Chondrocyte (in vitro differentiated cells): ENCODE measurements around the gene THAP5. TPM values are rescaled to one million over a fixed set of nuclear protein-coding genes. Genes with fewer than 3 reads are reported as not detected.

Source experiments
- DNase-seq: peaks from one replicate; pipeline ENCODE4 v3.0.0; 2021; ENCODE audit warnings: mixed read lengths, low spot score
- H3K27ac Mint-ChIP-seq: one replicate; pipeline ENCODE4 v1.8.0; 2021; ENCODE audit warnings: mild to moderate bottlenecking, moderate library complexity, mixed read lengths; ENCODE audit not compliant: unreplicated experiment
- H3K27me3 Mint-ChIP-seq: 2 replicates; pipeline ENCODE4 v1.8.0; 2021; ENCODE audit warnings: low read depth, mixed read lengths
- H3K36me3 Mint-ChIP-seq: 2 replicates; pipeline ENCODE4 v1.8.0; 2021; ENCODE audit warnings: low read depth, mixed read lengths
- H3K4me1 Mint-ChIP-seq: 2 replicates; pipeline ENCODE4 v1.8.0; 2021; ENCODE audit warnings: low read depth, mild to moderate bottlenecking, mixed read lengths
- H3K4me3 Mint-ChIP-seq: one replicate; pipeline ENCODE4 v1.8.0; 2021; ENCODE audit warnings: mild to moderate bottlenecking, moderate library complexity, mixed read lengths; ENCODE audit not compliant: unreplicated experiment
- H3K9me3 Mint-ChIP-seq: 2 replicates; pipeline ENCODE4 v1.8.0; 2021; ENCODE audit warnings: low read depth, mixed read lengths
- long read RNA-seq: library from polyadenylated mRNA; stranded (forward); transcript quantifications from one replicate; pipeline ENCODE4 v2.0.0, GENCODE V29; 2021
- total RNA-seq: library from RNA; stranded (reverse); gene quantifications from 3 replicates; pipeline ENCODE4 v1.2.1, GENCODE V29; 2021
- TF ChIP-seq, protein P1 (sequence below): fragments of 200-600 bp; sonication (generic); IDR thresholded peaks from 2 replicates; pipeline ENCODE4 v1.5.0; 2021; ENCODE audit warnings: antibody characterized with exemption, mild to moderate bottlenecking, moderate library complexity

THAP5 gene, protein sequence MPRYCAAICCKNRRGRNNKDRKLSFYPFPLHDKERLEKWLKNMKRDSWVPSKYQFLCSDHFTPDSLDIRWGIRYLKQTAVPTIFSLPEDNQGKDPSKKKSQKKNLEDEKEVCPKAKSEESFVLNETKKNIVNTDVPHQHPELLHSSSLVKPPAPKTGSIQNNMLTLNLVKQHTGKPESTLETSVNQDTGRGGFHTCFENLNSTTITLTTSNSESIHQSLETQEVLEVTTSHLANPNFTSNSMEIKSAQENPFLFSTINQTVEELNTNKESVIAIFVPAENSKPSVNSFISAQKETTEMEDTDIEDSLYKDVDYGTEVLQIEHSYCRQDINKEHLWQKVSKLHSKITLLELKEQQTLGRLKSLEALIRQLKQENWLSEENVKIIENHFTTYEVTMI
- total RNA-seq, result 22.4 to 31.4 TPM (median 25.9 TPM) in 3 replicates
- long read RNA-seq, transcript THAP5-203 (3 exons, 3,306 nt), result major isoform, 12 of 22 reads
- long read RNA-seq, partial matches to known transcripts, result 0 of 22 reads
- long read RNA-seq, other reads (novel, unspliced or antisense), result 2 of 22 reads

DNA sequence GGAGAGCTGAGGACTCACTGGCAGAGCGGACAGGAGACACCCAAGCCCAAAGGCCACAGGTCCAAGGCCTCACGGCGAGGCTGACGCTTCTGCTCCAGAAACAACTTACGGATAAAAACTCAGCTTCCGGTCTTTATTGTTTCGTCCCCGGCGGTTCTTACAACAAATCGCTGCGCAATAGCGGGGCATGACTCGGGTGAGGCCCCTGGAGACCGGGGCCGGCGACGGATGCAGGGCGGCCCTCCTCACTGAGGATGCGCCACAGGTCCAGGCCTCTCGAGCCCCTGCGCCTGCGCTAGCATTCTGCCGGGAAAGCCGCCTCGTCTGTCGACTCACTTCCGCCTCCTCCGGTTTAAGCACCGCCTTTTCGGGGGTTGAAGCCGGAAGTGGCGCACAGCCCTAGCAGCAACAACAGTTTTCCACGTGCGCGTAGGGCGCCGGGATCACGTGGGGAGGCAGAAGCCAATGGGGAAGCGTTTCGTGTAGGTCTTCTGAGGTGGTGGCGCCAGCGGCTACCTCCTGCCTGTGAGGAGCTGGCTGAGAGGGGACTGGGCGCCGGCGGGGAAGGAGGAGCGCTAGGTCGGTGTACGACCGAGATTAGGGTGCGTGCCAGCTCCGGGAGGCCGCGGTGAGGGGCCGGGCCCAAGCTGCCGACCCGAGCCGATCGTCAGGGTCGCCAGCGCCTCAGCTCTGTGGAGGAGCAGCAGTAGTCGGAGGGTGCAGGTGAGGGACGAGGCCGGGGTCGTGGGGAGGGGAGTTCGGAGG lies at the start of gene THAP5, which contains the start of gene DNAJB9:
Gene THAP5, minus strand, starts transcription at position 326 of the 765 bp plus-strand sequence. Its CDS starts 137 bp downstream, at position 189.
Gene DNAJB9, plus strand, starts transcription at position 494 of the 765 bp plus-strand sequence. CDS start 1,853 bp downstream, outside the sequence.
- H3K4me3 Mint-ChIP-seq, result peak within 1 kb of the TSS; percentile 98
- peaks cover 49% of the 10 kb centered on the region for H3K4me1 Mint-ChIP-seq
- TF ChIP-seq, protein P1, sequence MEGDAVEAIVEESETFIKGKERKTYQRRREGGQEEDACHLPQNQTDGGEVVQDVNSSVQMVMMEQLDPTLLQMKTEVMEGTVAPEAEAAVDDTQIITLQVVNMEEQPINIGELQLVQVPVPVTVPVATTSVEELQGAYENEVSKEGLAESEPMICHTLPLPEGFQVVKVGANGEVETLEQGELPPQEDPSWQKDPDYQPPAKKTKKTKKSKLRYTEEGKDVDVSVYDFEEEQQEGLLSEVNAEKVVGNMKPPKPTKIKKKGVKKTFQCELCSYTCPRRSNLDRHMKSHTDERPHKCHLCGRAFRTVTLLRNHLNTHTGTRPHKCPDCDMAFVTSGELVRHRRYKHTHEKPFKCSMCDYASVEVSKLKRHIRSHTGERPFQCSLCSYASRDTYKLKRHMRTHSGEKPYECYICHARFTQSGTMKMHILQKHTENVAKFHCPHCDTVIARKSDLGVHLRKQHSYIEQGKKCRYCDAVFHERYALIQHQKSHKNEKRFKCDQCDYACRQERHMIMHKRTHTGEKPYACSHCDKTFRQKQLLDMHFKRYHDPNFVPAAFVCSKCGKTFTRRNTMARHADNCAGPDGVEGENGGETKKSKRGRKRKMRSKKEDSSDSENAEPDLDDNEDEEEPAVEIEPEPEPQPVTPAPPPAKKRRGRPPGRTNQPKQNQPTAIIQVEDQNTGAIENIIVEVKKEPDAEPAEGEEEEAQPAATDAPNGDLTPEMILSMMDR, result no peak
- H3K9me3 Mint-ChIP-seq, result no peaks in the 10 kb centered on the region
- no peaks in the 10 kb centered on the region for H3K27me3 Mint-ChIP-seq
- DNase-seq, result peak; percentile 99
- H3K27ac Mint-ChIP-seq, result peak within 1 kb of the TSS; percentile 100
- peaks cover 10% of the 10 kb centered on the region for H3K36me3 Mint-ChIP-seq

DNA sequence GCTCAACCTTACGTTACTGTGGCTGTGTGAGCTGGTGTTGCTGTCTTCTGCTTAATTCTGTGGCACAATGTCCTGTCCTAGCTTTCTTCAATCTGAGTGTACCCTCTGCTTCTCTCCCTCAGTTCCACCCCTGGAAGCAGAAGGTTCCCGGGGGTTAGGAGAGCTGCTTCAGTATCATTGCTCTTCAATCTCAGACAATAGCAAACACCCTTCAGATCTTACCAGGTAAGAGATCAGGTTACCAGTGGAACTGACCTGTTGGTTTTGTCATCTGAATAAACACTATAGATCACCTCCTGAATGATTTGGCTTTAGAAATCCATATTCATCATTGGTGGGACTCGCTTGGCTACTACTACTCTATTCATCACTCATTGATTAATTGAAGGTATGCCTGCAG lies 48.5 kb upstream of the THAP5 start:
- TF ChIP-seq, protein P1, result no peak
- Mint-ChIP-seq H3K4me3 (no peak overlapping the region), H3K36me3 (no peaks in the 10 kb centered on the region), H3K27me3 (peaks cover 12% of the 10 kb centered on the region), H3K9me3 (no peaks in the 10 kb centered on the region), H3K27ac (no peak overlapping the region), H3K4me1 (no peaks in the 10 kb centered on the region)
- DNase-seq, result no peak

DNA sequence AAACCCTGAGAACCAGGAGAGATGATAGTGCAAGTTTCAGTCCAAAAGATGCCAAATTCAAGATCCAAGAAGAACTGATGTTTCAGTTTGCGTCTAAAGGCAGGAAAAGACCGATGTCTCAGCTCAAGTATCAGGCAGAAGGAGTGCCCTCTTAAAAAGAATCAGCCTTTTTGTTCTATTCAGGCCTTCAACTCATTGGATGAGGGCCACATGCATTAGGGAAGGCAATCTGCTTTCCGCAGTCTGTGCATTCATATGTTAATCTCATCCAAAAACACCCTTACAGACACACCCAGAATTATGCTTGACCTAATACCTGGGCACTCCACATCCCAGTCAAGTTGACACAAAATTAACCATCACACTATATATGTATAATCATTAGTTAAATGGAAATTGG lies 45.4 kb upstream of the THAP5 start:
- Mint-ChIP-seq H3K4me1 (no peaks in the 10 kb centered on the region), H3K27ac (no peak overlapping the region), H3K27me3 (peaks cover 16% of the 10 kb centered on the region), H3K36me3 (no peaks in the 10 kb centered on the region), H3K4me3 (no peak overlapping the region), H3K9me3 (no peaks in the 10 kb centered on the region)
- TF ChIP-seq, protein P1, result no peak
- DNase-seq, result no peak

DNA sequence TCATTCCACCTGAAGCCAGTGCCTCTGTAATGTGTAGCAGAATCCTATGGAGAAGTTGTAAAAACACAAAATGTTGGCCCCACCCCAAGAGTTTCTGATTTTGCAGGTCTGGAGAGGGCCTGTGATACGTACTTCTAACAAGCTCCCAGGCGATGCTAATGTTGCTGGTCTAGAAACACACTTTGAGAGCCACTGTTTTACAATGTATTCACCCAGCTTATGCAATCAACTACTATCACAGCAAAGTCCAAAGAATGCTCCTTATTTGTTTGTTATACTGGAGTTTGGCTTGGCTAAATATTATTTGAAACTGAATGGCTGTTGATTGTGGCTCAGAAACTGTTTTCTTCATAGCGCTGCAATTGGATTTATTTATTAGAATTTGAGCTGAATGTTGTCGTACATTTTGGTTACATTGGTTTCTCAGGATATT lies 44.5 kb upstream of the THAP5 start:
- peaks cover 16% of the 10 kb centered on the region for H3K27me3 Mint-ChIP-seq
- H3K4me3 Mint-ChIP-seq, result no peak overlapping the region
- no peaks in the 10 kb centered on the region for H3K36me3 Mint-ChIP-seq
- H3K4me1 Mint-ChIP-seq, result no peaks in the 10 kb centered on the region
- DNase-seq, result no peak
- H3K27ac Mint-ChIP-seq, result no peak overlapping the region
- TF ChIP-seq, protein P1, result no peak
- H3K9me3 Mint-ChIP-seq, result no peaks in the 10 kb centered on the region
